ENCODE results near the gene CSNK2A1. TPM values are rescaled to one million over a fixed set of nuclear protein-coding genes. Genes with fewer than 3 reads are reported as not detected.

The CSNK2A1 gene
- polyA plus RNA-seq, 3 donors = 31.7 to 55.5 (median 35.2) TPM

DNA sequence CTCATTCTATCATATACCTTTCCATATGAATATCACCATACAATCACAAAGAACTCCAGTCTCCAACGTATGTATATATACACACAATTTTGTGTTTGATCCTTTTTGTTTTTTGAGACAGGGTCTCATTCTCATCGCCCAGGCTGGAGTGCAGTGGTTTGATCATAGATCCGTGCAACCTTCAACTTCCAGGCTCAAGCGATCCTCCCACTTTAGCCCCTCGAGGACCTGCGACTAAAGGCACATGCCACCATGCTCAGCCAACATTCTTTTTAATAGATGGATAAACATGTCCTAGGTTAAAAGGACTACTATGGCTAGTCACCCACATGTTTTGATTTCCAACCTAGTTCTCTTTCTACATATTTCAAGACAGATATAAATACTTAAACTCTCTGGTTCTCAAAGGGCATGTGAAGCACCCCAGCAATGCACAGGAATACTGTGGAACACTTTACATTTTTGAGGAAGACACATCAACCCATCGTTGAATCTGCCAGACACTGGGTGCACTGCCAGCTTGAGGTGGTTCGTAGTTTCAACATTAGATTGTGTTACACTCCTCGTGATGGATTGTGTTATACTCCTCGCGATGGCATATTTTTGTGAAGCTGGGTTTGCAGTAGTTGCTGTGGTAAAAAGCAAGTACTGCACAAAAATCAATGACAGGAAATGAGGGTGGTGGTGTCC is 40.4 kb downstream of the CSNK2A1 start:
- H3K4me1 Mint-ChIP-seq = no peaks in the 10 kb centered on the region
- H3K4me2 ChIP-seq (replicated peaks; ENCODE audit: extremely low read depth, low read length, poor library complexity, severe bottlenecking) = no peak overlapping the region
- no peak overlapping the region for H3K27ac Mint-ChIP-seq
- H3K27me3 ChIP-seq (ENCODE audit: control insufficient read depth in 2 of 2, insufficient read depth in 2 of 2, low read length in 2 of 2) = no peaks in the 10 kb centered on the region
- H4K20me1 ChIP-seq (ENCODE audit: insufficient read depth, low read length) = peaks cover 30% of the 10 kb centered on the region
- peaks cover 78 to 100% of the 10 kb centered on the region in 2 donors for H3K36me3 ChIP-seq (replicated peaks in 1 of 2; ENCODE audit: control insufficient read depth in 1 of 2, insufficient read depth in 2 of 2, low read length in 2 of 2)
- TF ChIP-seq, protein P1, sequence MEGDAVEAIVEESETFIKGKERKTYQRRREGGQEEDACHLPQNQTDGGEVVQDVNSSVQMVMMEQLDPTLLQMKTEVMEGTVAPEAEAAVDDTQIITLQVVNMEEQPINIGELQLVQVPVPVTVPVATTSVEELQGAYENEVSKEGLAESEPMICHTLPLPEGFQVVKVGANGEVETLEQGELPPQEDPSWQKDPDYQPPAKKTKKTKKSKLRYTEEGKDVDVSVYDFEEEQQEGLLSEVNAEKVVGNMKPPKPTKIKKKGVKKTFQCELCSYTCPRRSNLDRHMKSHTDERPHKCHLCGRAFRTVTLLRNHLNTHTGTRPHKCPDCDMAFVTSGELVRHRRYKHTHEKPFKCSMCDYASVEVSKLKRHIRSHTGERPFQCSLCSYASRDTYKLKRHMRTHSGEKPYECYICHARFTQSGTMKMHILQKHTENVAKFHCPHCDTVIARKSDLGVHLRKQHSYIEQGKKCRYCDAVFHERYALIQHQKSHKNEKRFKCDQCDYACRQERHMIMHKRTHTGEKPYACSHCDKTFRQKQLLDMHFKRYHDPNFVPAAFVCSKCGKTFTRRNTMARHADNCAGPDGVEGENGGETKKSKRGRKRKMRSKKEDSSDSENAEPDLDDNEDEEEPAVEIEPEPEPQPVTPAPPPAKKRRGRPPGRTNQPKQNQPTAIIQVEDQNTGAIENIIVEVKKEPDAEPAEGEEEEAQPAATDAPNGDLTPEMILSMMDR (IDR thresholded peaks at IDR 0.05) = no peak
- H3K4me3 Mint-ChIP-seq = no peak overlapping the region
- H3K79me2 ChIP-seq (ENCODE audit: insufficient read depth, low read length) = peaks cover 9% of the 10 kb centered on the region
- peaks cover 78 to 97% of the 10 kb centered on the region in 2 donors for H3K36me3 Mint-ChIP-seq
- H3K4me1 ChIP-seq (ENCODE audit: control insufficient read depth in 1 of 2, insufficient read depth in 2 of 2, low read length in 2 of 2) = no peaks in the 10 kb centered on the region
- no peak overlapping the region for H3K9ac ChIP-seq (ENCODE audit: insufficient read depth, low read length, poor library complexity, severe bottlenecking)
- no peak for DNase-seq
- no peaks in the 10 kb centered on the region for H3K27me3 Mint-ChIP-seq (ENCODE audit: low read depth in 3 of 3)
- 98% methylated on average over 6 of the region's 11 CpGs for WGBS (ENCODE audit: insufficient coverage)
- no peaks in the 10 kb centered on the region for H3K9me3 ChIP-seq (replicated peaks in 1 of 2; ENCODE audit: control insufficient read depth in 1 of 2, insufficient read depth in 1 of 2, low read length in 2 of 2)
- H2AFZ ChIP-seq (ENCODE audit: insufficient read depth, low read depth, low read length, poor library complexity, severe bottlenecking) = no peak overlapping the region
- no peak overlapping the region for H3K4me3 ChIP-seq (replicated peaks in 1 of 3; ENCODE audit: low read depth in 2 of 3, low read length in 3 of 3)
- no peaks in the 10 kb centered on the region for H3K9me3 Mint-ChIP-seq
- H3K27ac ChIP-seq (ENCODE audit: low read depth in 1 of 2, low read length in 2 of 2) = no peak overlapping the region
- intact Hi-C loops (cut with micrococcal nuclease) = no loop called here

DNA sequence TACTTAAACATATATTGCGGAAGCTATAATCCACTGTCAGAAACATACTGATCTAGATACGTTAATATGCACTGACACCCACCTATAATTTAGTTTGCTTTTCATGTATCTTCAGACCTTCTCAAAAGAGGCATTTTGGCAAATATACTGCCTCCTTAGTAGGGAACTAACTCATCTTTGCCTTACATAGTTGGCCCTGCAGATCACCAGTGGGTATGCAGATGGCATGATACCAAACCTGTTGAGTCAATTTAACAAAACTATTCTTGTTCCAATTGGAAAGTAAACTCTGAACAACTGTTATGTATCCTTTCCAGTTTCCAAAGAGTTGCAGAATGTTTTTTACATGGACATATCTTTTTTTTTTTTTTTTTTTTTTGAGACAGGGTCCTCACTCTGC is 45.6 kb downstream of the CSNK2A1 start:
- intact Hi-C loops (cut with micrococcal nuclease) = no loop called here
- no peaks in the 10 kb centered on the region for H3K79me2 ChIP-seq (ENCODE audit: insufficient read depth, low read length)
- no peak overlapping the region for H3K9ac ChIP-seq (ENCODE audit: insufficient read depth, low read length, poor library complexity, severe bottlenecking)
- H2AFZ ChIP-seq (ENCODE audit: insufficient read depth, low read depth, low read length, poor library complexity, severe bottlenecking) = no peak overlapping the region
- no peaks in the 10 kb centered on the region for H3K27me3 ChIP-seq (ENCODE audit: control insufficient read depth in 2 of 2, insufficient read depth in 2 of 2, low read length in 2 of 2)
- no peaks in the 10 kb centered on the region for H3K9me3 ChIP-seq (replicated peaks in 1 of 2; ENCODE audit: control insufficient read depth in 1 of 2, insufficient read depth in 1 of 2, low read length in 2 of 2)
- WGBS (ENCODE audit: insufficient coverage) = 100% methylated on average over 2 of the region's 2 CpGs
- no peak overlapping the region for H3K27ac ChIP-seq (ENCODE audit: low read depth in 1 of 2, low read length in 2 of 2)
- Mint-ChIP-seq H3K4me1 (no peaks in the 10 kb centered on the region), H3K4me3 (no peak overlapping the region), H3K9me3 (no peaks in the 10 kb centered on the region), H3K36me3 (peaks cover 86 to 93% of the 10 kb centered on the region in 2 donors), H3K27me3 (ENCODE audit: low read depth in 3 of 3) (no peaks in the 10 kb centered on the region), H3K27ac (no peak overlapping the region)
- no peak overlapping the region for H3K4me3 ChIP-seq (replicated peaks in 1 of 3; ENCODE audit: low read depth in 2 of 3, low read length in 3 of 3)
- no peaks in the 10 kb centered on the region for H3K4me1 ChIP-seq (ENCODE audit: control insufficient read depth in 1 of 2, insufficient read depth in 2 of 2, low read length in 2 of 2)
- H4K20me1 ChIP-seq (ENCODE audit: insufficient read depth, low read length) = peaks cover 6% of the 10 kb centered on the region
- H3K36me3 ChIP-seq (replicated peaks in 1 of 2; ENCODE audit: control insufficient read depth in 1 of 2, insufficient read depth in 2 of 2, low read length in 2 of 2) = peaks cover 85 to 99% of the 10 kb centered on the region in 2 donors
- no peak for DNase-seq
- H3K4me2 ChIP-seq (replicated peaks; ENCODE audit: extremely low read depth, low read length, poor library complexity, severe bottlenecking) = no peak overlapping the region
- TF ChIP-seq, protein P1 (IDR thresholded peaks at IDR 0.05) = no peak
